ENCODE results near the gene PDK1. TPM values are rescaled to one million over a fixed set of nuclear protein-coding genes. Genes with fewer than 3 reads are reported as not detected.

Gene PDK1
- total RNA-seq, 1 experiment from 2014 or later, result 11.7 TPM

DNA sequence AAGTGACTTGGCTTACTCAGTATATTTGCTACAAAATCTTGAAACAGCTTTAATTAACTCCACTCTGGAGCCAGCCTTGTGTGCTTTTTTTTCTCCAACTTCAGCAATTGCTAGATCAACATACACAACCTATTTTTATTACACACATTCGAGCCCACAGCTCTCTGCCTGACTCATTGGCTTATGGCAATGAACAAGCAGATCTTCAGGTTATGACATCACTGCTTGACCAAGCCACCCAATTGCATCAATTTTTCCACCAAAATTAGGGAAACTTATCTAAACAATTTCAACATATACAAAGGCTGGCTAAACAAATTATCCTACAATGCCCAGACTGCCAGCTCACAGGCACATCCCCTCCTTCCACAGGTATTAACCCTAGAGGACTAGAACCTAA lies 39.6 kb upstream of the PDK1 start:
- BruUV-seq (replicated peaks), result no TSS peak
- POLR2A ChIA-PET, result no interaction called here
- no peaks in the 10 kb centered on the region; the same call in 1 of the 2 replicates for H3K9me3 ChIP-seq (ENCODE audit: control insufficient read depth, insufficient read depth, low read depth, low read length)
- no peak overlapping the region for H3K27ac ChIP-seq (ENCODE audit: low read length)
- H3K4me3 ChIP-seq (ENCODE audit: low read depth in 2 of 2, low read length in 2 of 2), result no peak overlapping the region
- no peak for ATAC-seq
- H3K36me3 ChIP-seq (ENCODE audit: control insufficient read depth, insufficient read depth, low read length), result no peaks in the 10 kb centered on the region
- H3K27me3 ChIP-seq (ENCODE audit: control insufficient read depth, insufficient read depth, low read length), result no peaks in the 10 kb centered on the region
- no peak for DNase-seq (ENCODE audit: low read depth, low spot score)
- CTCF ChIA-PET, result no interaction called here
- no peaks in the 10 kb centered on the region for H3K4me1 ChIP-seq (ENCODE audit: control insufficient read depth, insufficient read depth, low read length)
- intact Hi-C loops (cut with micrococcal nuclease; ENCODE audit: unreplicated experiment), result no loop called here
- in situ Hi-C loops (cut with HindIII; ENCODE audit: low pct_unique_long_range_greater_than_20kb, low sequenced_read_pairs), result no loop called here
- TF ChIP-seq POLR2AphosphoS5 (IDR thresholded peaks at IDR 0.05; ENCODE audit: low read depth, low read length) (no peak), SIN3A (IDR thresholded peaks at IDR 0.05; ENCODE audit: borderline replicate concordance, insufficient read depth, low read depth, low read length) (no peak), TCF7L2 (IDR thresholded peaks at IDR 0.05; ENCODE audit: low read depth, low read length) (no peak), CTCF (IDR thresholded peaks at IDR 0.05) (no peak), REST (IDR thresholded peaks at IDR 0.05; ENCODE audit: insufficient read depth in 1 of 2, low read depth in 2 of 2, low read length in 1 of 2) (no peak)

GRCh38 chr2:172518995-172519394 lies 36.9 kb upstream of the PDK1 start:
- DNase-seq (ENCODE audit: low read depth, low spot score) (no peak), ATAC-seq (no peak)
- in situ Hi-C loops (cut with HindIII; ENCODE audit: low pct_unique_long_range_greater_than_20kb, low sequenced_read_pairs), result no loop called here
- TF ChIP-seq CTCF (IDR thresholded peaks at IDR 0.05) (no peak), TCF7L2 (IDR thresholded peaks at IDR 0.05; ENCODE audit: low read depth, low read length) (no peak), REST (IDR thresholded peaks at IDR 0.05; ENCODE audit: insufficient read depth in 1 of 2, low read depth in 2 of 2, low read length in 1 of 2) (no peak), POLR2AphosphoS5 (IDR thresholded peaks at IDR 0.05; ENCODE audit: low read depth, low read length) (no peak), SIN3A (IDR thresholded peaks at IDR 0.05; ENCODE audit: borderline replicate concordance, insufficient read depth, low read depth, low read length) (no peak)
- no peaks in the 10 kb centered on the region; the same call in 1 of the 2 replicates for H3K27me3 ChIP-seq (ENCODE audit: control insufficient read depth, insufficient read depth, low read length)
- no peak overlapping the region for H3K4me3 ChIP-seq (ENCODE audit: low read depth in 2 of 2, low read length in 2 of 2)
- intact Hi-C loops (cut with micrococcal nuclease; ENCODE audit: unreplicated experiment), result no loop called here
- POLR2A ChIA-PET, result no interaction called here
- no peaks in the 10 kb centered on the region for H3K4me1 ChIP-seq (ENCODE audit: control insufficient read depth, insufficient read depth, low read length)
- no TSS peak for BruUV-seq (replicated peaks)
- H3K36me3 ChIP-seq (ENCODE audit: control insufficient read depth, insufficient read depth, low read length), result no peaks in the 10 kb centered on the region
- H3K27ac ChIP-seq (ENCODE audit: low read length), result no peak overlapping the region
- CTCF ChIA-PET, result no interaction called here
- no peaks in the 10 kb centered on the region for H3K9me3 ChIP-seq (ENCODE audit: control insufficient read depth, insufficient read depth, low read depth, low read length)
